Activated T-cell treated with anti-CD3 and anti-CD28 coated beads, Interleukin-2, amount 50 U/mL, for 4 hours (primary cell): Measurements from ENCODE around the gene ARID3A. TPM values are rescaled to one million over a fixed set of nuclear protein-coding genes. Genes with fewer than 3 reads are reported as not detected.

Experiments
- ATAC-seq, 2 donors: fragments of 200-7000 bp; cut with Tn5 transposase; one replicate each; pipeline ENCODE4 v1.10.0; 2021
- DNase-seq: peaks from one replicate; pipeline ENCODE4 v3.0.0-alpha.2; 2020
- H3K27me3 Mint-ChIP-seq: one replicate; pipeline ENCODE4 v1.8.0; 2021; ENCODE audit warnings: low read depth, mixed read lengths
- H3K36me3 Mint-ChIP-seq: one replicate; pipeline ENCODE4 v1.8.0; 2022; ENCODE audit warnings: mixed read lengths; ENCODE audit not compliant: insufficient read depth
- H3K4me1 Mint-ChIP-seq: one replicate; pipeline ENCODE4 v1.8.0; 2021; ENCODE audit warnings: low read depth, mixed read lengths
- H3K4me3 Mint-ChIP-seq: one replicate; pipeline ENCODE4 v1.8.0; 2021; ENCODE audit warnings: mild to moderate bottlenecking, moderate library complexity, mixed read lengths
- H3K9me3 Mint-ChIP-seq: one replicate; pipeline ENCODE4 v1.8.0; 2021; ENCODE audit warnings: mixed read lengths
- total RNA-seq, 3 donors: library from RNA; stranded (reverse); gene quantifications; one replicate each; pipeline ENCODE4 v1.2.1, GENCODE V29; 2021

ARID3A gene
- total RNA-seq, 3 donors from 2014 or later: 7.3 to 13.2 (median 10.0) TPM

GRCh38 chr19:899336-900042 is 26.3 kb upstream of the ARID3A start:
- Mint-ChIP-seq H3K36me3 (peaks cover 10% of the 10 kb centered on the region), H3K27me3 (no peaks in the 10 kb centered on the region), H3K9me3 (no peaks in the 10 kb centered on the region), H3K4me3 (no peak overlapping the region), H3K4me1 (peaks cover 20% of the 10 kb centered on the region)
- ATAC-seq: no peak
- no peak for DNase-seq

GRCh38 chr19:900043-900301 is 25.9 kb upstream of the ARID3A start:
- Mint-ChIP-seq H3K4me1 (peaks cover 21% of the 10 kb centered on the region), H3K36me3 (peaks cover 10% of the 10 kb centered on the region), H3K27me3 (no peaks in the 10 kb centered on the region), H3K9me3 (no peaks in the 10 kb centered on the region), H3K4me3 (no peak overlapping the region)
- ATAC-seq (peak; percentile 14 to 27), DNase-seq (no peak)

- Mint-ChIP-seq H3K9me3 (no peaks in the 10 kb centered on the region), H3K4me1 (peaks cover 25% of the 10 kb centered on the region), H3K27me3 (no peaks in the 10 kb centered on the region), H3K4me3 (no peak overlapping the region), H3K36me3 (peaks cover 10% of the 10 kb centered on the region)
- ATAC-seq (peak; percentile 52 to 53), DNase-seq (no peak)
These were observed 25.3 kb upstream of the ARID3A start for GRCh38 chr19:900302-901111.

- ATAC-seq (no peak), DNase-seq (no peak)
- Mint-ChIP-seq H3K9me3 (no peaks in the 10 kb centered on the region), H3K4me3 (no peak overlapping the region), H3K36me3 (peaks cover 8% of the 10 kb centered on the region), H3K4me1 (peaks cover 34% of the 10 kb centered on the region), H3K27me3 (no peaks in the 10 kb centered on the region)
These were observed 24.4 kb upstream of the ARID3A start for GRCh38 chr19:901216-902092.

GRCh38 chr19:902093-902370 is 23.8 kb upstream of the ARID3A start:
- H3K27me3 Mint-ChIP-seq: no peaks in the 10 kb centered on the region
- H3K4me1 Mint-ChIP-seq: peaks cover 40% of the 10 kb centered on the region
- H3K36me3 Mint-ChIP-seq: peaks cover 3% of the 10 kb centered on the region
- no peak overlapping the region for H3K4me3 Mint-ChIP-seq
- ATAC-seq (no peak), DNase-seq (no peak)
- H3K9me3 Mint-ChIP-seq: no peaks in the 10 kb centered on the region

GRCh38 chr19:902446-903226 is 23.2 kb upstream of the ARID3A start:
- Mint-ChIP-seq H3K27me3 (no peaks in the 10 kb centered on the region), H3K36me3 (peaks cover 2% of the 10 kb centered on the region), H3K9me3 (no peaks in the 10 kb centered on the region), H3K4me1 (peaks cover 46% of the 10 kb centered on the region), H3K4me3 (no peak overlapping the region)
- ATAC-seq (no peak), DNase-seq (no peak)

GRCh38 chr19:903266-903797 is 22.5 kb upstream of the ARID3A start:
- Mint-ChIP-seq H3K27me3 (no peaks in the 10 kb centered on the region), H3K4me1 (peaks cover 51% of the 10 kb centered on the region), H3K36me3 (no peaks in the 10 kb centered on the region), H3K9me3 (no peaks in the 10 kb centered on the region), H3K4me3 (no peak overlapping the region)
- ATAC-seq: no peak
- DNase-seq: no peak

GRCh38 chr19:904545-904944 is 21.3 kb upstream of the ARID3A start:
- H3K4me1 Mint-ChIP-seq: peaks cover 63% of the 10 kb centered on the region
- ATAC-seq (no peak), DNase-seq (no peak)
- H3K36me3 Mint-ChIP-seq: no peaks in the 10 kb centered on the region
- no peak overlapping the region for H3K4me3 Mint-ChIP-seq
- H3K9me3 Mint-ChIP-seq: no peaks in the 10 kb centered on the region
- no peaks in the 10 kb centered on the region for H3K27me3 Mint-ChIP-seq

GRCh38 chr19:906480-906879 is 19.4 kb upstream of the ARID3A start:
- Mint-ChIP-seq H3K4me3 (no peak overlapping the region), H3K4me1 (peaks cover 68% of the 10 kb centered on the region), H3K36me3 (peaks cover 2% of the 10 kb centered on the region), H3K27me3 (no peaks in the 10 kb centered on the region), H3K9me3 (no peaks in the 10 kb centered on the region)
- DNase-seq (no peak), ATAC-seq (no peak)

GRCh38 chr19:907183-907853 is 18.5 kb upstream of the ARID3A start:
- no peak overlapping the region for H3K4me3 Mint-ChIP-seq
- H3K9me3 Mint-ChIP-seq: no peaks in the 10 kb centered on the region
- DNase-seq (no peak), ATAC-seq (no peak)
- H3K36me3 Mint-ChIP-seq: peaks cover 2% of the 10 kb centered on the region
- H3K27me3 Mint-ChIP-seq: no peaks in the 10 kb centered on the region
- peaks cover 66% of the 10 kb centered on the region for H3K4me1 Mint-ChIP-seq

- no peaks in the 10 kb centered on the region for H3K9me3 Mint-ChIP-seq
- peaks cover 47% of the 10 kb centered on the region for H3K4me1 Mint-ChIP-seq
- H3K4me3 Mint-ChIP-seq: peak overlapping the region; percentile 78
- H3K27me3 Mint-ChIP-seq: no peaks in the 10 kb centered on the region
- peaks cover 2% of the 10 kb centered on the region for H3K36me3 Mint-ChIP-seq
- ATAC-seq: no peak
- no peak for DNase-seq
These were observed 14.4 kb upstream of the ARID3A start for GRCh38 chr19:911197-912033.

GRCh38 chr19:912181-913079 is 13.4 kb upstream of the ARID3A start:
- peak; percentile 36 for DNase-seq
- Mint-ChIP-seq H3K4me1 (peaks cover 38% of the 10 kb centered on the region), H3K4me3 (peak overlapping the region; percentile 83), H3K9me3 (no peaks in the 10 kb centered on the region), H3K27me3 (no peaks in the 10 kb centered on the region), H3K36me3 (peaks cover 2% of the 10 kb centered on the region)
- no peak for ATAC-seq
